ENCODE data around the gene PGAM5.

DNA sequence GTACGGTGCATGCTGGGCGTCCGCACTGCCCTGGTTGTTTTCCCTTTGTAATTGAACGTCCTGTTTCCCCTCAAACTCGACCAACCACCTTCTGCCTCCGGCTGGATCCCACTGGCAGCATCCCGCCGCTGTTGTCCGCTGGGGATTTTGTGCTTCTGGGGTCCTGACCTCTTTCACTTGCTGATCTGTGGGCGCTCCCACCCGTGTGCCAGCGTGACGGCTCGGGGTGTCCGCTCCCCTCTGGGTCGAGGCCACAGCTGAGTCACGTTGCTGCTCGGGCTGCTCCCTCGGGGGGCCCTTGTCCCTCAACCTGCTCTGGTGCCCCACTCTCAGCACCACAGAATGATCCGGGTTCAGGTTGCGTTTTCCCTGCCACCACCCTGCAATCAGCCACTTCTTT, 8.0 kb downstream of the PGAM5 start:
- TF ChIP-seq SMARCC2 (IDR thresholded peaks at IDR 0.05) = no peak
- no peak for TF ChIP-seq GATAD2A (CRISPR knock-in tag; IDR thresholded peaks at IDR 0.05)
- TF ChIP-seq, protein P1, sequence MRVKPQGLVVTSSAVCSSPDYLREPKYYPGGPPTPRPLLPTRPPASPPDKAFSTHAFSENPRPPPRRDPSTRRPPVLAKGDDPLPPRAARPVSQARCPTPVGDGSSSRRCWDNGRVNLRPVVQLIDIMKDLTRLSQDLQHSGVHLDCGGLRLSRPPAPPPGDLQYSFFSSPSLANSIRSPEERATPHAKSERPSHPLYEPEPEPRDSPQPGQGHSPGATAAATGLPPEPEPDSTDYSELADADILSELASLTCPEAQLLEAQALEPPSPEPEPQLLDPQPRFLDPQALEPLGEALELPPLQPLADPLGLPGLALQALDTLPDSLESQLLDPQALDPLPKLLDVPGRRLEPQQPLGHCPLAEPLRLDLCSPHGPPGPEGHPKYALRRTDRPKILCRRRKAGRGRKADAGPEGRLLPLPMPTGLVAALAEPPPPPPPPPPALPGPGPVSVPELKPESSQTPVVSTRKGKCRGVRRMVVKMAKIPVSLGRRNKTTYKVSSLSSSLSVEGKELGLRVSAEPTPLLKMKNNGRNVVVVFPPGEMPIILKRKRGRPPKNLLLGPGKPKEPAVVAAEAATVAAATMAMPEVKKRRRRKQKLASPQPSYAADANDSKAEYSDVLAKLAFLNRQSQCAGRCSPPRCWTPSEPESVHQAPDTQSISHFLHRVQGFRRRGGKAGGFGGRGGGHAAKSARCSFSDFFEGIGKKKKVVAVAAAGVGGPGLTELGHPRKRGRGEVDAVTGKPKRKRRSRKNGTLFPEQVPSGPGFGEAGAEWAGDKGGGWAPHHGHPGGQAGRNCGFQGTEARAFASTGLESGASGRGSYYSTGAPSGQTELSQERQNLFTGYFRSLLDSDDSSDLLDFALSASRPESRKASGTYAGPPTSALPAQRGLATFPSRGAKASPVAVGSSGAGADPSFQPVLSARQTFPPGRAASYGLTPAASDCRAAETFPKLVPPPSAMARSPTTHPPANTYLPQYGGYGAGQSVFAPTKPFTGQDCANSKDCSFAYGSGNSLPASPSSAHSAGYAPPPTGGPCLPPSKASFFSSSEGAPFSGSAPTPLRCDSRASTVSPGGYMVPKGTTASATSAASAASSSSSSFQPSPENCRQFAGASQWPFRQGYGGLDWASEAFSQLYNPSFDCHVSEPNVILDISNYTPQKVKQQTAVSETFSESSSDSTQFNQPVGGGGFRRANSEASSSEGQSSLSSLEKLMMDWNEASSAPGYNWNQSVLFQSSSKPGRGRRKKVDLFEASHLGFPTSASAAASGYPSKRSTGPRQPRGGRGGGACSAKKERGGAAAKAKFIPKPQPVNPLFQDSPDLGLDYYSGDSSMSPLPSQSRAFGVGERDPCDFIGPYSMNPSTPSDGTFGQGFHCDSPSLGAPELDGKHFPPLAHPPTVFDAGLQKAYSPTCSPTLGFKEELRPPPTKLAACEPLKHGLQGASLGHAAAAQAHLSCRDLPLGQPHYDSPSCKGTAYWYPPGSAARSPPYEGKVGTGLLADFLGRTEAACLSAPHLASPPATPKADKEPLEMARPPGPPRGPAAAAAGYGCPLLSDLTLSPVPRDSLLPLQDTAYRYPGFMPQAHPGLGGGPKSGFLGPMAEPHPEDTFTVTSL (CRISPR knock-in tag; IDR thresholded peaks at IDR 0.05; ENCODE audit: borderline replicate concordance) = no peak
- TF ChIP-seq KDM1A (CRISPR knock-in tag; IDR thresholded peaks at IDR 0.05) = no peak
- no peak for TF ChIP-seq ZNF451 (CRISPR knock-in tag; IDR thresholded peaks at IDR 0.05)
- TF ChIP-seq MYC (CRISPR knock-in tag; IDR thresholded peaks at IDR 0.05; ENCODE audit: borderline replicate concordance) = no peak
- no peak for TF ChIP-seq KAT7 (CRISPR knock-in tag; IDR thresholded peaks at IDR 0.05; ENCODE audit: borderline replicate concordance)
- no peak for TF ChIP-seq TEAD3 (CRISPR knock-in tag; optimal IDR thresholded peaks at IDR 0.05; ENCODE audit: borderline replicate concordance)
- TF ChIP-seq, protein P2, sequence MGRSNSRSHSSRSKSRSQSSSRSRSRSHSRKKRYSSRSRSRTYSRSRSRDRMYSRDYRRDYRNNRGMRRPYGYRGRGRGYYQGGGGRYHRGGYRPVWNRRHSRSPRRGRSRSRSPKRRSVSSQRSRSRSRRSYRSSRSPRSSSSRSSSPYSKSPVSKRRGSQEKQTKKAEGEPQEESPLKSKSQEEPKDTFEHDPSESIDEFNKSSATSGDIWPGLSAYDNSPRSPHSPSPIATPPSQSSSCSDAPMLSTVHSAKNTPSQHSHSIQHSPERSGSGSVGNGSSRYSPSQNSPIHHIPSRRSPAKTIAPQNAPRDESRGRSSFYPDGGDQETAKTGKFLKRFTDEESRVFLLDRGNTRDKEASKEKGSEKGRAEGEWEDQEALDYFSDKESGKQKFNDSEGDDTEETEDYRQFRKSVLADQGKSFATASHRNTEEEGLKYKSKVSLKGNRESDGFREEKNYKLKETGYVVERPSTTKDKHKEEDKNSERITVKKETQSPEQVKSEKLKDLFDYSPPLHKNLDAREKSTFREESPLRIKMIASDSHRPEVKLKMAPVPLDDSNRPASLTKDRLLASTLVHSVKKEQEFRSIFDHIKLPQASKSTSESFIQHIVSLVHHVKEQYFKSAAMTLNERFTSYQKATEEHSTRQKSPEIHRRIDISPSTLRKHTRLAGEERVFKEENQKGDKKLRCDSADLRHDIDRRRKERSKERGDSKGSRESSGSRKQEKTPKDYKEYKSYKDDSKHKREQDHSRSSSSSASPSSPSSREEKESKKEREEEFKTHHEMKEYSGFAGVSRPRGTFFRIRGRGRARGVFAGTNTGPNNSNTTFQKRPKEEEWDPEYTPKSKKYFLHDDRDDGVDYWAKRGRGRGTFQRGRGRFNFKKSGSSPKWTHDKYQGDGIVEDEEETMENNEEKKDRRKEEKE (IDR thresholded peaks at IDR 0.05) = no peak
- TF ChIP-seq SUZ12 (IDR thresholded peaks at IDR 0.05; ENCODE audit: low read depth, low read length) = no peak
- TF ChIP-seq, protein P3, sequence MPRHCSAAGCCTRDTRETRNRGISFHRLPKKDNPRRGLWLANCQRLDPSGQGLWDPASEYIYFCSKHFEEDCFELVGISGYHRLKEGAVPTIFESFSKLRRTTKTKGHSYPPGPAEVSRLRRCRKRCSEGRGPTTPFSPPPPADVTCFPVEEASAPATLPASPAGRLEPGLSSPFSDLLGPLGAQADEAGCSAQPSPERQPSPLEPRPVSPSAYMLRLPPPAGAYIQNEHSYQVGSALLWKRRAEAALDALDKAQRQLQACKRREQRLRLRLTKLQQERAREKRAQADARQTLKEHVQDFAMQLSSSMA (CRISPR knock-in tag; IDR thresholded peaks at IDR 0.05) = no peak
- TF ChIP-seq U2AF1 (optimal IDR thresholded peaks at IDR 0.05; ENCODE audit: low read depth, low read length) = no peak
- TF ChIP-seq, protein P4, sequence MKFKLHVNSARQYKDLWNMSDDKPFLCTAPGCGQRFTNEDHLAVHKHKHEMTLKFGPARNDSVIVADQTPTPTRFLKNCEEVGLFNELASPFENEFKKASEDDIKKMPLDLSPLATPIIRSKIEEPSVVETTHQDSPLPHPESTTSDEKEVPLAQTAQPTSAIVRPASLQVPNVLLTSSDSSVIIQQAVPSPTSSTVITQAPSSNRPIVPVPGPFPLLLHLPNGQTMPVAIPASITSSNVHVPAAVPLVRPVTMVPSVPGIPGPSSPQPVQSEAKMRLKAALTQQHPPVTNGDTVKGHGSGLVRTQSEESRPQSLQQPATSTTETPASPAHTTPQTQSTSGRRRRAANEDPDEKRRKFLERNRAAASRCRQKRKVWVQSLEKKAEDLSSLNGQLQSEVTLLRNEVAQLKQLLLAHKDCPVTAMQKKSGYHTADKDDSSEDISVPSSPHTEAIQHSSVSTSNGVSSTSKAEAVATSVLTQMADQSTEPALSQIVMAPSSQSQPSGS (CRISPR knock-in tag; IDR thresholded peaks at IDR 0.05) = no peak
